HG03439 (cell line): ENCODE results near the gene SLC2A8.

Source experiments
- ATAC-seq: cut with Tn5 transposase; IDR thresholded peaks from one replicate; pipeline ENCODE4 v1.9.1; 2021; ENCODE audit warnings: mild to moderate bottlenecking, moderate library complexity; ENCODE audit not compliant: unreplicated experiment

The SLC2A8 gene

GRCh38 chr9:127396808-127397645 is at the start of gene SLC2A8:
SLC2A8 (plus strand) TSS chr9:127397169; CDS start chr9:127397231, 62 bp downstream.
- peak; percentile 94 for ATAC-seq

DNA sequence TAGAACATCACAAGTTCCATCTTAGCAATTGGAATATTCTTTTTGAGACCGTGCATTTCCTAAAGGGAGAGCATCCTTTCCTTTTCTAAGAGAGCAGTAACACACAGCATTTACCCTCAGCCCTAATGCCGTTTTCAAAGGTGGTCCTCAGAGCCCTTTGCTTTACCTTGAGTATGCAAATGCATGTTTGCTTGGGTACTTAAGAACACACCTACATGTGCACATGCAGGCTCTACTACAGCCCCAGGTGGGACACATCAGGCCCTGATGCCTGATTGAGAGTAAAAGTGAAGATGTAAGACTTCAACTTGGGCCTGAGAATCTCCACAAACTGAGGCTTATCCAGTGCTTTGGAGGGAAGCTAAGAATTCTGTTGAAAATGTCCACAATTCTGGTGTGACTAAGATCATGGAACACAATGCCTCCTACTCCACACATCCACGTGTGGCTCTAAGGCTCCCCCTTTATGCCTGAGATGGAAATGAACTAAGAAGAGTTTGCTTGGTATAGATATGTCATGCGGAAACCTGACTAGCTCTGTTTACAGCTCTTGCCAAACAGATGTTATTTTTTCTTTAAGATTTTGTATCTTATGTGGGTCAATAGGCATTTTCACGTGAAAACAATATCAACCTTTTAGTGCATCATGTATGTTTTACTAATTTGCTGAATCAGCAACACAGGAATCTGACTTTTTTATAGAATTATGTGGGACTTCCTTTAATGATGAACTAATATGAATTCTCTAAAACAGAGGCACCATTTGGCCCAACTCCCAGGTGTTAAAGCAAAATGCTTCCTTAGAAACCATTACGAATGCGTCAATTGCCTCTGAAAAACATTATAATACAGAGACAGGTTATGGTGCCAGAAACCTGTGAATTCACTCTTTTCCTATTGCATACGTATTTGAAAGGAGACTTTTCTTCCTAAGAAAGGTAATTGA is 48.9 kb upstream of the SLC2A8 start:
- no peak for ATAC-seq

DNA sequence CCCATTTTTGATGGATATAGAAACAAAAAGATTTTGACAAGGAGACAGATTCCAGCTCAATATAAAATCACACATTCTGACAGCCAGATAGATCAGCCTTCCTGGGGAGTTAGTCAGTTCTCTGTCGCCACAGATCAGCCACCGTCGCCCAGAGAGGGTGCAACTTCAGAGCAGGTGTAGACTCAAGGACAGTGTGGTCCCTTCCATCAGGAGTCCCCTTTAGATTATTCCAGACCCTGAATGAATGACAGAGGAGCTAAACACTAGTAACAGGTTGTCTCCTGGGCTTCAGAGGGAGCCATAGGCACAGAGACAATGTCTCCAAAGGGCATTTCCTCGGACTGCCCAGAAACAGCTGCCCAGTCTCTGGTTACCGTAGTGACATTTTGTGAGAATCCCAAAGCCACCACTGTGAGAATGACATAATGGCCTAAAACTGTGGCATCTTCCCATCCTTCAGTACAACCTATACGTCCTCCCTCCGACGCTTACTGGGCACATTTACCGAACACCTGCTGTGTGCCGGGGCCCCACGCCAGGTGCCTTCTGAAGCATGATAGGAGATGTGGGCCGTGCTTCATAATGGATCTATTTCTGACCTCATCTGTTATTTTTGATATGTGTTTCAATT is 47.4 kb upstream of the SLC2A8 start:
- ATAC-seq, result no peak

- ATAC-seq, result no peak
Measured at GRCh38 chr9:127351182-127352166, 45.5 kb upstream of the SLC2A8 start.

DNA sequence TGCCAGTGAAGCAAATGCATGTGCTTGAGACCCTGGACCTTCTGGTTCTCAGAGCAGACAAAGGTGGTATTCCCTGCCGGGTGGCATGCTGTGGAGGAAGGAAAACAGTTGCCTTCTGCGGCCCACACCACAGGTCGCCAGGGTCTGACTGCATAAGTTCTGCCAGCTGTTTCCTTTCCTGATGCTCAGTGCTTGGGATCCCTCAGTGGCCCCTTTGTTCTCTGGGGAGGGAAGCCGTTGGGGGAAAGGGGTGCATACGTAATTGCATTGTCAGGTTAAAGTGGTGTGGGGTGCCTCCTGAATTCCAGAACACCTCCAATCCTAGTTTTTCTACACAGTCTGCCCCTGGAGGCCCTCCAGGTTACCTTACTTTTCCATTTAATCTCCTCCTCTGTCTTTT is 43.1 kb upstream of the SLC2A8 start:
- ATAC-seq, result no peak

- no peak for ATAC-seq
Measured at GRCh38 chr9:127356906-127357305, 40.1 kb upstream of the SLC2A8 start.

DNA sequence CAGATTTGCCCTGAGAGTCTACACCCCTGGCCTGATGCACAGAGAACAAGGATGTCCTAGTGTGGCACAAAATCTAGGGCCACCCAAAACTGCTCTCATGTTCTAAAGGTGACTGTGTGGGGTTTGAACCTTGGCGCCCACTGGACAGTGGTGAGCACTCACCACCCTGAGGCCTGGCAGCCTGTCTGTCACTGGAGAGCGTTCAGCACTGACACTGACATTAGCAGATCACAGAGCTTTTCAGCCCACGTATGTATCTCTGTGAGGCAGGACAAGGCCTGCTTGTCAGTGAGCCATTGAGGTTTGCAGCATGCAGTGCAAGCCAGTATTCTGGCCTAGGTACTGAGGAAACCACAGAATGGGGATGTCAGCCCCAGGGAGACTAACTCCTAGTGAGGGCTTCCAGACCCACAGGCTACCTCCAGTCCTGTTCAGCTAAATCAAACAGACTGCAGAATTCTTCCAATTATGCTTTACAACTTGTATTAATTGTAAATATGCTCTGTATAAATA is 38.9 kb upstream of the SLC2A8 start:
- no peak for ATAC-seq

DNA sequence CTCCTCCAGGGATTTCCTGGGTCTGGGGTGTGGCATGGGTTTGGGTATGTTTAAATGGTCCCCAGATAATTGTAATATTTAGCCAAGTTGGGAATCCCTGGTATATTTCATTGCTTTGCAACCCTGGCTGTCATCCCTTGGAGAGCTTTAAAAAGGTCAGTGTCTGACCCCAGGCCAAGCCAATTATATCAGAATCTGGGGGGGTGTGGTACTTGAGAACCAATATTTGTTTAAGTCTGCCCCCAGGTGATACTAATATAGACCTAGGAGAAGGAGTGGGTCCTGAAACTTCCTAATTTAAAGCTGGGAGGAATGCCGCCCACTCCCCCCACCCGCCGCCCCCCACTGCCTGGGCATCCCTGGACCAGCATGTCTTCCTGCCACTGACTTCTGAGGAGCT is 38.2 kb upstream of the SLC2A8 start:
- ATAC-seq, result no peak

DNA sequence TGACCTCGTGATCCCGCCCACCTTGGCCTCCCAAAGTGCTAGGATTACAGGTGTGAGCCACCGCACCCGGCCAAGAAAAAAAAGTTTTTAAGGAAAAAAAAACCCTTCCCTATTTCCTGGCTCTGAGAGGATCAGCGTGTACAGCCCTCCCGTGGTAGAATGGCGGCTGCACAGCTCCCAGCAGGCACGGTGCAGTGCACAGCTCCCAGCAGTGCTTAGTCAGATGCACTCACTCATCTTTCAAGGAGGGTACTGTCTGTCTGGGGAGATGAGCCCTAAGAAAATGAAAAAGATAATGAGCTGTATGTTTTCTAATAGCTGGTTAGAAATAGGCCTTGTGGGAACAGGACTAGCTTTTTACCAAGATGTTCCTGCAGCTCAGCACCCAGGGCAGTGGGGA is 36.7 kb upstream of the SLC2A8 start:
- ATAC-seq, result no peak

- no peak for ATAC-seq
Measured at GRCh38 chr9:127360829-127361228, 36.1 kb upstream of the SLC2A8 start.

DNA sequence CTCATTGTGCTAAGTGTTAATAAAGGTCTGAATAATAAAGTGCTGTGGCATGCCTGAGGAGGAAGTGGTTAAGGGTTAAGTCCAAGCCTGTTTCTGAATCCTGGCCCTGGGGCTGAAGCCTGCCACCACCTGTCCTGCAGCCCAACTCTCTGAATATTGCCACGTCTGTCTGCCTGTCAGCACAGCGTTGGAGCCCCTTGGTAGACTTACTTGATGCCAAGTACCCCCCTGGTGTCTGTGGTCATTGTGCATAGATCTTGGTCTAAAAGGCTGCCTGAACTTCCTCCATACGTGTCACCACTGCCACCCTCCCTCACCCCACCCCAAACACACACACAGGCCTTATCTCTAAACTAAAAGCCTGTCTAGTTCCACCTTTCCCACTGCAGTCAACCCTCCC is 35.4 kb upstream of the SLC2A8 start:
- no peak for ATAC-seq

DNA sequence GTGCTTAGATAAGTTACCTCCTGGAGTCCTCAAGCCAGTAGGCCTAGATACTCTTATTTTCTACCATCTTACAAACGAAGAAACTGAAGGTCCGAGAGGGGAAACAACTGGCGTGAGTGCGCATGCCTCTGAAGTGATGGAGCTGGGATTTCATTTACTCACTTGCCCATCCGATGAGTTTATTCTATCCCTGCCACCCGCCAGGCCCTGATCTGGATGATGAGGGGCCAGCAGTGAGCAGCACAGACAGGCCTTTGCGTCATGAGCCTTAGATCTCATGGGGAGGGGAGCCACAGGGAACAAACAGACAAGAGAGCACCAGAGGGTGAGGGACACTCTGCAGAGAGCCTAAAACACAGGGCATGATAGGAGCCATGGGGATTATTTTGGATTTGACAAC is 34.1 kb upstream of the SLC2A8 start:
- ATAC-seq, result no peak

GRCh38 chr9:127365461-127365860 is 31.5 kb upstream of the SLC2A8 start:
- no peak for ATAC-seq

GRCh38 chr9:127366594-127366993 is 30.4 kb upstream of the SLC2A8 start:
- ATAC-seq, result no peak

- no peak for ATAC-seq
Measured at GRCh38 chr9:127368852-127369402, 28.0 kb upstream of the SLC2A8 start.

DNA sequence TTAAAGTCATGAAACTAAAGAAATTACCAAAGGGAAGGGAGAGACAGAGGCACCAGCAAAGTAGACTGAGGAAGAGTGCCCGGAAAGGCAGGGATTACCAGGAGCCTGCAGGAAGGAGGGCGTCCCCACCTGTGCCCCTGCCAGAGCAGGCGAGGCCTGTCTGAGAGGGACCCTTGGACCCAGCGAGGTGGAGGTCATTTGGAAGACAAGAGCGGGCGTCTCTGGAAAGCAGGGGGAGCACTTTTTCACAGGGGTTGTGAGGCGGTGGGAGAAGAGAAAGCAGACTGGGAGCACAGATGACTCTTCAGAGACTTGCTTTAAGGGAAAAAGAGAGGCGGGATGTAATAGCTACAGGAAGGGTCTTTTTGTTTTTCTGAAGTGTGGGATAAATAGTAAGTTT is 27.5 kb upstream of the SLC2A8 start:
- ATAC-seq, result no peak

DNA sequence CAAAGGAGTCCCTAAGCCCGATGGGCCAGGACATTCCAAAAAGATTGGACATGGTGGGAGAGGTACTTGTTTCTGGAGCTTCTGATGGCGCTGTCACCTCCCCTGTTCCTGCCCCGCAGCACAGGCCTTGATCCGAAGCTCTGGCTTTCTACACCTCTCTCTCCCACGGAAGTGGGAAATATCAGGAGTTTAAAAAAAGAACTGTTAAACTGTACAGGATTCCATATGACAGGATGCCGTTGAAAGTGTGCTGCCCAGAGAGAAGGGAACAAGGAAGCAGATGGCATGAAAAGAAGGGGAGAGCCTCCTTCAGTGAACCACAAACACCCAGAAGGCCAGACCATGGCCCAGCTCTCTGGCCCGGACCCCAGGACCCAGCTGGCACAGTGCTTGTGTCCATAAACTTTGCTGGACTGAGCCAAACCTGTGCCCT is 26.8 kb upstream of the SLC2A8 start:
- ATAC-seq, result no peak

GRCh38 chr9:127370672-127371648 is 26.0 kb upstream of the SLC2A8 start:
- ATAC-seq, result no peak
